K562 (cell line): ENCODE results near the gene PKHD1. TPM values are rescaled to one million over a fixed set of nuclear protein-coding genes. Genes with fewer than 3 reads are reported as not detected.

ENCODE experiments used
- ATAC-seq: fragments of 200-7000 bp; cut with Tn5 transposase; 3 replicates; pipeline ENCODE4 v1.9.1; 2020; ENCODE audit warnings: moderate library complexity
- BruUV-seq: library from RNA; stranded (reverse); fragments of 400-500 nt; replicated peaks from 2 replicates; lab custom pipeline; 2021; lab: Mats Ljungman, UMichigan
- CTCF ChIA-PET: fragments of 300-600 bp; formaldehyde crosslinking; extraction: SDS; loops from one replicate; lab custom pipeline; 2021; ENCODE audit warnings: low intra/inter-chr PET ratio; lab: Yijun Ruan, JAX
- POLR2A ChIA-PET: fragments of 300-600, 350-650 bp; sonication (Branson Sonifier 250); formaldehyde crosslinking; extraction: SDS; loops from one replicate; lab custom pipeline; 2021; ENCODE audit warnings: antibody characterized with exemption, inconsistent platforms; lab: Yijun Ruan, JAX
- DNase-seq, 4 experiments: peaks; one replicate each; pipeline versions ENCODE4 v3.0.0 to v3.0.0-alpha.2; 2011 to 2018; ENCODE audit warnings: low spot score in 3 of 4, mixed read lengths in 3 of 4; ENCODE audit errors: extremely low read depth in 1 of 4
- FAIRE-seq: peaks from 2 replicates; lab custom pipeline; 2011; peaks lifted over from hg19 to GRCh38; lab: Jason Lieb, UNC
- H2AFZ ChIP-seq: 2 replicates; pipeline ENCODE4 v1.6.0; 2011; ENCODE audit warnings: low read depth, low read length, control low read depth, inconsistent platforms
- H3K27ac ChIP-seq: fragments of 200-600 bp; 3 replicates; pipeline ENCODE4 v1.8.0; 2011; ENCODE audit warnings: low read depth, mild to moderate bottlenecking, control low read depth, inconsistent platforms, low read length, moderate library complexity, mixed read lengths; ENCODE audit errors: extremely low read depth
- H3K27me3 ChIP-seq, 2 experiments: fragments of 300-600 bp in 1 of 2; 2 replicates in 1 of 2; 3 replicates in 1 of 2; pipeline versions ENCODE4 v1.6.0 to v1.8.0; 2011; ENCODE audit warnings: inconsistent platforms in 2 of 2, low read length in 2 of 2, mild to moderate bottlenecking in 1 of 2, mixed read lengths in 1 of 2, moderate library complexity in 1 of 2; ENCODE audit not compliant: control insufficient read depth in 2 of 2, insufficient read depth in 2 of 2
- H3K36me3 ChIP-seq: fragments of 300-600 bp; 3 replicates; pipeline ENCODE4 v1.8.0; 2011; ENCODE audit warnings: mild to moderate bottlenecking, low read length, inconsistent platforms; ENCODE audit not compliant: control insufficient read depth, insufficient read depth
- H3K4me1 ChIP-seq, 2 experiments: fragments of 200-600 bp in 1 of 2; replicated peaks in 1 of 2; 2 replicates in 1 of 2; 3 replicates in 1 of 2; pipeline versions ENCODE4 v1.5.1 to v1.8.0; 2011; ENCODE audit warnings: inconsistent platforms in 2 of 2, low read length in 2 of 2, mild to moderate bottlenecking in 1 of 2, mixed read lengths in 1 of 2, moderate library complexity in 1 of 2; ENCODE audit not compliant: control insufficient read depth in 2 of 2, insufficient read depth in 2 of 2
- H3K4me2 ChIP-seq: 2 replicates; pipeline ENCODE4 v1.6.1; 2011; ENCODE audit warnings: low read length, control low read depth, inconsistent platforms, mixed read lengths; ENCODE audit not compliant: insufficient read depth
- H3K4me3 ChIP-seq: fragments of 200-600 bp; sonication (generic), shearing (Covaris generic); 2 replicates; pipeline ENCODE4 v1.5.1; 2016; ENCODE audit warnings: control low read depth, inconsistent platforms
- H3K79me2 ChIP-seq: fragments of 200-600 bp; 3 replicates; pipeline ENCODE4 v1.8.0; 2011; ENCODE audit warnings: low read length, inconsistent platforms; ENCODE audit not compliant: control insufficient read depth, insufficient read depth
- H3K9ac ChIP-seq, 2 experiments: 2 replicates each; pipeline versions ENCODE4 v1.6.0 to v1.6.1; 2011; ENCODE audit warnings: low read depth in 2 of 2, low read length in 2 of 2, control low read depth in 1 of 2, inconsistent platforms in 1 of 2, mild to moderate bottlenecking in 1 of 2, mixed read lengths in 1 of 2; ENCODE audit not compliant: insufficient read depth in 1 of 2
- H3K9me1 ChIP-seq: one replicate; pipeline ENCODE4 v1.6.0; 2011; ENCODE audit warnings: inconsistent platforms, mild to moderate bottlenecking, low read length, moderate library complexity; ENCODE audit not compliant: control insufficient read depth, insufficient read depth
- H3K9me3 ChIP-seq: replicated peaks from 2 replicates; pipeline ENCODE4 v1.5.1; 2011; ENCODE audit warnings: low read depth, low read length, inconsistent platforms; ENCODE audit not compliant: control insufficient read depth, insufficient read depth
- H4K20me1 ChIP-seq: replicated peaks from 2 replicates; pipeline ENCODE4 v1.6.1; 2011; ENCODE audit warnings: low read length, inconsistent platforms, mixed read lengths; ENCODE audit not compliant: control insufficient read depth, insufficient read depth
- ARID3A ChIP-seq: IDR thresholded peaks from 2 replicates; pipeline ENCODE4 v1.6.1; 2012; ENCODE audit warnings: low read depth, low read length, improper control_type of control experiment, borderline replicate concordance
- ATF7 ChIP-seq: fragments of 450-650 bp; IDR thresholded peaks from 2 replicates; pipeline ENCODE4 v1.7.1; 2014; ENCODE audit warnings: mild to moderate bottlenecking, moderate library complexity
- CGGBP1 ChIP-seq: fragments of 250-450 bp; sonication (Bioruptor Pico); IDR thresholded peaks from 2 replicates; pipeline ENCODE4 v1.9.0; 2021; ENCODE audit warnings: mild to moderate bottlenecking
- CHD1 ChIP-seq: fragments of 200-600 bp; sonication (generic); IDR thresholded peaks from one replicate; pipeline ENCODE4 v1.6.1; 2012; ENCODE audit warnings: mild to moderate bottlenecking, moderate library complexity, low read length, inconsistent platforms
- E2F1 ChIP-seq: sonication (generic); formaldehyde crosslinking; IDR thresholded peaks from 2 replicates; pipeline ENCODE4 v1.8.1; 2023; ENCODE audit warnings: mild to moderate bottlenecking, missing genetic modification reagents, moderate library complexity
- E2F6 ChIP-seq, 2 experiments: IDR thresholded peaks; 2 replicates each; pipeline ENCODE4 v1.6.1; 2011; ENCODE audit warnings: borderline replicate concordance in 1 of 2, control low read depth in 1 of 2, low read depth in 1 of 2, low read length in 1 of 2, mild to moderate bottlenecking in 1 of 2, mixed read lengths in 1 of 2, moderate library complexity in 1 of 2; ENCODE audit not compliant: insufficient read depth in 1 of 2, insufficient read length in 1 of 2, poor library complexity in 1 of 2, severe bottlenecking in 1 of 2; ENCODE audit errors: extremely low read depth in 1 of 2
- E4F1 ChIP-seq: fragments of 250-450 bp; sonication (Bioruptor Pico); IDR thresholded peaks from 2 replicates; pipeline ENCODE4 v1.5.0; 2021; ENCODE audit warnings: mild to moderate bottlenecking, borderline replicate concordance
- FOXJ3 ChIP-seq: sonication (generic); formaldehyde crosslinking; IDR thresholded peaks from 2 replicates; pipeline ENCODE4 v1.4.0; 2020; ENCODE audit warnings: mild to moderate bottlenecking, missing genetic modification reagents
- NFRKB ChIP-seq: fragments of 450-650 bp; IDR thresholded peaks from 2 replicates; pipeline ENCODE4 v1.6.1; 2016; ENCODE audit warnings: low read depth
- NR3C1 ChIP-seq: sonication (generic); formaldehyde crosslinking; IDR thresholded peaks from 2 replicates; pipeline ENCODE4 v1.8.1; 2022; ENCODE audit warnings: missing genetic modification reagents
- POU5F1 ChIP-seq: fragments of 150-350 bp; IDR thresholded peaks from 2 replicates; pipeline ENCODE4 v1.6.1; 2014; ENCODE audit warnings: borderline replicate concordance, low read length, low read depth, mild to moderate bottlenecking; ENCODE audit not compliant: partially characterized antibody
- SIX5 ChIP-seq, 2 experiments: IDR thresholded peaks; 2 replicates each; pipeline ENCODE4 v1.6.1; 2011; ENCODE audit warnings: low read length in 2 of 2, borderline replicate concordance in 1 of 2, low read depth in 1 of 2, mild to moderate bottlenecking in 1 of 2, moderate library complexity in 1 of 2; ENCODE audit not compliant: insufficient read depth in 1 of 2
- ZFP30 ChIP-seq: fragments of 250-450 bp; sonication (Bioruptor Pico); IDR thresholded peaks from 2 replicates; pipeline ENCODE4 v1.8.0; 2022; ENCODE audit warnings: moderate library complexity, mild to moderate bottlenecking, inconsistent platforms, borderline replicate concordance
- WGBS: fragments of 100-300 bp; shearing (Covaris generic); methylation state at CpG from one replicate; pipeline ENCODE4 v1.1.6; 2016; ENCODE audit warnings: low coverage, mixed read lengths; ENCODE audit not compliant: insufficient coverage; ENCODE audit errors: missing lambda C conversion rate; 5-methylcytosine and 5-hydroxymethylcytosine counted together
- in situ Hi-C: fragments of 300-500 bp; cut with MboI; formaldehyde crosslinking; loops from 4 replicates; pipeline ENCODE4 v1.15.0; 2018; ENCODE audit warnings: inconsistent platforms, mixed read lengths
- intact Hi-C: fragments of 100-400 bp; cut with micrococcal nuclease; formaldehyde crosslinking; loops from 2 replicates; pipeline ENCODE4 v1.14.2; 2022
- polyA plus RNA-seq, 8 experiments: library from polyadenylated mRNA; depleted of rRNA in 4 of 8; stranded (reverse) in 5 of 8; unstranded in 3 of 8; fragments of >200 nt; fragmentation: Nextera tagmentation in 2 of 8; fragmentation: Illumina TruSeq in 1 of 8; extraction: Ambion mirVana in 2 of 8; extraction: Trizol in 1 of 8; gene quantifications; 2 replicates each; pipeline versions ENCODE4 v1.2.1 to v1.2.3, GENCODE V29; 2011 to 2014; ENCODE audit warnings: inconsistent platforms in 1 of 8, missing spikeins in 1 of 8
- total RNA-seq, 7 experiments: library from RNA; depleted of rRNA in 6 of 7; stranded (reverse); fragments of >200 nt in 6 of 7; fragmentation: Illumina TruSeq in 2 of 7; extraction: Trizol in 2 of 7; gene quantifications; 2 replicates each; pipeline versions ENCODE4 v1.2.1 to v1.2.3, GENCODE V29; 2011 to 2021; ENCODE audit warnings: low replicate concordance in 1 of 7

The PKHD1 gene
- total and polyA plus RNA-seq, 9 of the 15 experiments (the other 6 are each of a cell fraction or from before 2014, with no cell fraction given): 0.01 to 0.04 (median 0.01) TPM; not detected in 6

- POLR2A ChIA-PET: no interaction called here
- H3K36me3 ChIP-seq: no peaks in the 10 kb centered on the region
- in situ Hi-C loops: no loop called here
Observed at GRCh38 chr6:51678905-51679620, 408.4 kb downstream of the PKHD1 start.

More at GRCh38 chr6:51678905-51679620, 408.4 kb downstream of the PKHD1 start:
- Histone ChIP-seq H3K27ac (no peak overlapping the region), H4K20me1 (no peaks in the 10 kb centered on the region), H3K4me2 (no peak overlapping the region), H3K9me3 (peaks cover 4% of the 10 kb centered on the region; the same call in 1 of the 2 replicates), H3K9me1 (no peaks in the 10 kb centered on the region), H2AFZ (no peak overlapping the region), H3K27me3 (no peaks in the 10 kb centered on the region), H3K79me2 (no peaks in the 10 kb centered on the region), H3K4me1 (no peaks in the 10 kb centered on the region), H3K4me3 (no peak overlapping the region), H3K9ac (no peak overlapping the region)
- CTCF ChIA-PET: no interaction called here
- FAIRE-seq (no peak), ATAC-seq (no peak), DNase-seq (no peak)
- BruUV-seq: no TSS peak
- TF ChIP-seq CGGBP1 (CRISPR knock-in tag) (no peak), FOXJ3 (CRISPR knock-in tag) (no peak), CHD1 (no peak), POU5F1 (no peak), NR3C1 (CRISPR knock-in tag) (no peak), ZFP30 (CRISPR knock-in tag) (no peak), E4F1 (CRISPR knock-in tag) (no peak), E2F6 (IDR thresholded peaks at IDR 0.05; ENCODE audit: borderline replicate concordance in 1 of 2, extremely low read depth in 1 of 2, insufficient read depth in 1 of 2, insufficient read length in 1 of 2, low read depth in 1 of 2, low read length in 1 of 2, poor library complexity in 1 of 2, severe bottlenecking in 1 of 2) (no peak), NFRKB (no peak), E2F1 (CRISPR knock-in tag) (no peak), ATF7 (no peak), ARID3A (no peak), SIX5 (IDR thresholded peaks at IDR 0.05; ENCODE audit: borderline replicate concordance in 1 of 2, insufficient read depth in 1 of 2, low read depth in 1 of 2, low read length in 2 of 2) (no peak)
- intact Hi-C loops: no loop called here
- WGBS: 1% methylated on average over 5 of the region's 5 CpGs
